Stimulated activated CD8-positive, alpha-beta memory T cell treated with anti-CD3 and anti-CD28 coated beads, Interleukin-7, amount 100 ng/mL, for 48 hours (primary cell): Measurements from ENCODE around the gene VTCN1.
"Not testable (repeated sequence)": the region's sequence is repeated elsewhere in the genome, so short reads cannot be mapped to it uniquely, and the experiment has no call there.

Experiments
- DNase-seq, 2 donors: peaks; one replicate each; pipeline ENCODE4 v3.0.0-alpha.2; 2020; ENCODE audit warnings: low read depth in 1 of 2; ENCODE audit errors: extremely low read depth in 1 of 2

Gene VTCN1

DNA sequence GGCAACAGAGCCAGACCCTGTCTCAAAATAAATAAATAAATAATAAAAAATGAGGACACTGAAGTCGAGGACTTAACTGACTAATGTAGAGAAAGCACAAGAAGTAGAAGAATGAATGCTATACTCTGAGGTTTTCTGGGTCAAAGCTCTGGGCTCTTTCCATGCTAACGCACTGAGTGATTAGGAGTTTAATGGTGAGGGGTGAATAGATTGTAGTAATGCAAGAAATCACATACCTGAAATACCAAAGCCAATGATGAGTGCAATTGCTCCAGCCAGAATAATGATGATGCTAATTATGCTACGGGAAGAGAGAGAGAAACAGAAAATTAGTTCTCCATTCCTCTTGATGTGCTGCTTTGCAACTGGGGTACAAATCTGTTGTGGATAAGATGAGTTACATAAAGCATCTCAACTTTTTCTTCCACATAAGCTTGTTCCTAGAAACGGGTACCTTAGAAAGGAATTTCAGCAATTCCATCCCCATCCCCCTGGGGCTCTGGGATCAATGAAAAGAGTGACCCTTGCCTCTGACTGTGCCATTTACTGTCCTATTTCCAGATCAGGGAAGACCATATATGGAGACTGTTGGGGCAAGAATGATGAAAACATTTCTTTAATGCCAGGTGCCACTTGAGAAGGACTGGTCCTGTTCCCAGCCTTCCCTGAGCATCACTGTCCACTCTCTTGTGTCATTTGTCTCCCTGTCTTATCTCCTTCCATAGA, 40.7 kb downstream of the VTCN1 start:
- DNase-seq: no peak

DNA sequence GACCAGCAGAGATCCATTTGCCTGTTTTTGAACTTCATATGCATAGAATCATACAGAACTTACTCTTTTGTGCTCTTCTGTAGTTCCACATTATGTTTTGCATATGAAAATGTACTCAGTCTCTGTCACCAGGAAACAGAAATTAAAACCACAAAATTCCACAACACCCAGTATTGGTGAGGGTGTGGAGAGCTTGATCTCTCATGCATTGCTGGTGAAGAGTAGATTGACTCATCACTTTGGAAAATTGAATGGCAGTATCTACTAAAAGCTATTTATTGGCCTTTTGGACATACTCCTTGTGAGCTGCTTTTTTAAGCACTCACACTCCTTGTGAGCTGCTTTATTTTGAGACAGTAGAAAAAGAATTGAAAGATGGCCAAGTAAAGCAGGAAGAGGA, 43.3 kb downstream of the VTCN1 start:
- DNase-seq: no peak

DNA sequence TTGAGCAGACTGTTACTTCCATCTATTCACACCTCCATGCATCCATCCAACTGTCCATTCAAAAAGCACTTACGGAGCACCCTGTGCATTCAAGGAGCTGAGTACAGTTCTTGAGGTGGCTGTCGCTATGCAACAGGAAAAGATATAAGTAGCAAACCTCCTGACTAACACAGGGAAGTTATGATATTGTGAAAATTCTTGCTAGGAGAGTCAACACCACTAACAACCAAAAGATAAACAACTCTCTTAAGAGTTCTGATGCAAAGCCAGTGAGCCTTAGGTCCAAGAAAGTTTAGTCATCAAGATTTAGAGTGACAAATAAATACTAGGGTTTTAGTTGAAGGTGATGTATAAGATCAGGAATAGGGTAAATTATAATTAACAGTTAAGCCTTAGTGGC, 44.7 kb downstream of the VTCN1 start:
- no peak for DNase-seq

DNA sequence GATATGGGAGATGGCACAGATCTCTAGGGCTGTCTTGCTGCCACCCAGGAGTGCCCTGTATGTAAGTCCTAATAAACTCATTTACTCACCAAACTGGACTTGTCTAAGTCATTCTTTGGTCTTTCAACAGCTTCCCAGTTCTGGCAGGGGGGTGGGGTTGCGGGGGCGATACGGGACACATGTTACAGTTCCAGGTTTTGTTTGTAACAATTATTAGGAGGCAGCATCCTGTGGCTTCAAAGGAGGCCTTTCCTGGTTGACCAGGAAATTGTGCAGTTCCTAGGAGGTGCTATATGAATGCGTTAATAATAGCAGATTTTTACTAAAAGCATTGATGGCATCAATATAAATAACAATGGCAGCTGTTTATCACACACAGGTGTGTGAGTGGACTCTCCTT, 46.5 kb downstream of the VTCN1 start:
- no peak for DNase-seq

DNA sequence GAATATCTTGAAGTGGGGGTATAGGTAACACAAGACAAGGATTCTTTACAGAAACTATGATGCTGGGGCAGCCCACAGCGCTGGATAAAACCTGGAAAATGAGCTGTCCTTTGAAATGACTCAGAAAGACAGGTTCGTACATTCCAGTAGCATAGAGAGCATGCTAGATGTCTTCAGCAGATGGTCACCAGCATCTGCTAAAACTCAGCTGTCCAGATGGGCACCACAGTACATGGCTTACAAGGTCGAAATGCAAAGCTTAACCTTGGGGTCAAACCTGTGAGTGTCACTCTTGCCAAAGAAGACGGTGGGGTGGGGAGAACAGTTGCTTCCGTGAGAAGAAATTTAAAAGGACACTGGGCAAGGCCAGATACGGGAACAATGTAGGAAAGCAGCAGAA, 47.9 kb downstream of the VTCN1 start:
- DNase-seq: no peak

DNA sequence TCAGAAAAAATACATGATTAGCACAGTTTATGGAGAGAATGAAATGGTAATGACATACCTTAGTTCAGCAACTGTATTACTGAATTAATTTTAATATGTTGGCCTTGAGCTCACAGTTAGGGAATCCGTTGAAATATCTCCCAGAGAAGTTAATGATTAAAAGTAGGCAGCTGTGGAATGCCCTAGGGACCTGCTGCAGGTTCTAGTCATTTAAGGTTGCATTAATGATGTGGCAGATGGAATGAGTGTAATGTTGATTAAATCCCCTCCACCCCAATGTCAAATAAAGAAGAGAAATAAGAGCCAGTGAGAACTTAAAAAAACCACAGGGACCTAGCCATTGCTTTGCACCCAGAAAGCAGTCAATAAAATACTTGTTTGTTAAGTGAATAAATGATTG, 48.8 kb downstream of the VTCN1 start:
- no peak for DNase-seq

DNA sequence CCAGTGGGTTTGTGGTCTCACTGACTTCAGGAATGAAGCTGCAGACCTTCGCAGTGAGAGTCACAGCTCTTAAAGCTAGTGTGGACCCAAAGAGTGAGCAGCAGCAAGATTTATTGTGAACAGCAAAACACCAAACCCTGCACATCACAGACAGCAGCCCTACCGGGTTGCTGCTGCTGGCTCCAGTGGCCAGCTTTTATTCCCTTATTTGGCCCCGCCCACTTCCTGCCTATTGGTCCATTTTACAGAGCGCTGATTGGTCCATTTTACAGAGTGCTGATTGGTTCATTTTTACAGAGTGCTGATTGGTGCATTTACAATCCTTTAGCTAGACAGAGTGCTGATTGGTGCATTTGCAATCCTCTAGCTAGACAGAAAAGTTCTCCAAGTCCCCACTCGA, 59.4 kb downstream of the VTCN1 start:
- not testable (repeated sequence) for DNase-seq

DNA sequence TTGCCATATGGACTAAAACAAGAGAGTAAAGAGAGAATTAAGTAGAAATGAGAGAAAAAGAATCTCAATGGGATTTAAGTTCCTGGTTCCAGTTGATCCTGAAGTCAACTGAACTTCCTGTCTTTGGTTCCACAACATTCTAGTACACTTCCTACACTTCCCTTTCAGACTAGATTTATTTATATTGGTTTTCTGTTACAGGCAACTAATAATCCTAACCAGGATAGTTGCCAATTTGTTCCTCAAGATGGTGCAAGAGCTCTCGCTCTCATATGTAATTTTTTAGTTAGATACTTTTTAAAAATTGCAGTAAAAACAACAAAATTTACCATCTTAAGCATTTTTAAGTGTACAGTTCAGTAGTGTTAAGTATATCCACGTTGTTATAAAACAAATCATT, 60.4 kb downstream of the VTCN1 start:
- DNase-seq: no peak

DNA sequence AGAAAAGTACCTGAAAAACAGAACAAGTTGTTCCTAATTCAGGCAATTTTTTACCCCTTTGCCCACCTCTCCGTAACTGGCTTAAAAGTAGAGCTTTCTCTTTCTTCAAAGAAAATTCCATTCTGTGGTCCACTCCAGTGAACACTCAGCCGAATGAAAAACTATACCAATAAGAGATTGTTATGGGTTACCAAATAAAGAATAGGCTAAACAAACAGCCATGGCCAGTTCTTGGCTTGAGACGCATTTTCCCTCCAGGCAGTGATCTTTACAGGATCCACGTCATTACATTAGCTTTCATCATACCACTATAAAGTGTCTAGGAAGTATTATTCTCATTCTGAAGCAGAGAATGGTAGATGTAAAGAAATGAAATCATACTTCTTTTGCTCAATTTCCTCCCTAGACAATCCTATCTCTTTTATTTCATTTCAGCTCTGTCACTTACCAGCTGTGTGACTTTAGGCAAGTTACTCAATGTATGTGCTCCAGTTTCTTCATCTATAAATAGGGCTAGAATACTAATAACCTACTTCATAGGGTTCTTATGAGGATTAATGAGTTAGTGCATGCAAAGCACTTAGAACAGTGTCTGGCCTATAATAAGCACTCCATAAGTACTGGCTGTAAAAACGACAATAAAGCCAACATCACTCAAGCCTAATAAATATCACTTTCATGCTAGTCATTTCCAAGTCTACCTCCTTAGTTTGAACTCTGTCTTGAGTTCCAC, 62.7 kb downstream of the VTCN1 start:
- DNase-seq: no peak

DNA sequence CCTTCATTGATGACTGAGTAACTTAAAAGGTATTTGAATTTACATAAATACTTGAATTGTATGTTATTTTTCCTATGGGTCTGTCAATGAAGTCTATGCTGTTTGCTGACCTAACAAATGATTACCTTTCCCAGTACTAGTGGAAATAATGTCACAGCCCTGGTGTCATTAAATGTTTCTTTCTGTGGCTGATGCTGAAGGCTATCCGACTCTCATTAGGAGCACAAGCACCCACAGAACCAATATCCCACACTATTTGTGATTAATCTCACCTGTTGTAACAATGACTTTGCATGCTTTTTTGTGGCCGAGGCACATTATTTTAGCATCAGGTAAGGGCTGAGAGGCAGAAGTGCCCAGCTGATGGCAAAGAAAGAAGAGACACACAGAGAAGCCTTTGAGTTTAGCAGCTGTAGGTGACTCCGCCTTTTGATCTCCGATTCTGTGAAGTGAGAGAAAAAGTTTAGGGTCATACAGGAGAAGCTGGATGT, 63.3 kb downstream of the VTCN1 start:
- DNase-seq: no peak

DNA sequence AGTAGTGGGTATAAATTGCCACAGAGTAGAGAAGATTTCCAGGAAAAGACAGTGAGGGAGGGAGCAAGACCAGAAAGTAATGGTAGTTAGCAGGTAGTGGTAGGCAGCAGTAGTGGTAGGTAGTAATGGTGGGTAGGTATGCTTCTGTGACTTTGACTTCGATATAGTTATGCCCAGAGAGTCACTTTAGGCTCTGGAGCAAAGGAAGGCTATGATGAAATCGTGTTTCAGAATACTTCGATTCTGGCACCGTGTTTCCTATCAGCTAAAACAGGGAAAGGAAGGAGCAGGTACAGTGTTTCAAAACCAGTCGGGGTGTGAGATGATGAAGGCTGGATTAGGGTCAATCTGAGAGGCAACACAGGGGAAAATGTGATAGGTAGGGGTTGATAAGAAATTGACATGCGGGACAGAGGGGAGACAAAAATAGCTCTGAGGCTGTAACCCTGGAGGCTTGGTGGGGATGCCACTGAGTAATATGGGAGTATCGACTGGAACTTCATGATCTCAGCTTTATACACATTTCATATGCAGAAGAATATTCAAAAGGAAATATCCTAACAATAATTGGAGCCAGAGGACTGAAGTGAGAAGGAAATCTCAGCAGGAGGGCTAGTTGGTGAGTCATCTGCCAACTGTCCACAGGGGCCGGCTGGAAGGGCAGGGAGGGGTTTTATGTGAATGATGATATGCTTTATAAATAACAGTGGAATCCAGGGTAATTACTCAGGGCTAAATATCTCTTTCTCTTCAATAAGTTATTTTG, 64.0 kb downstream of the VTCN1 start:
- no peak for DNase-seq

DNA sequence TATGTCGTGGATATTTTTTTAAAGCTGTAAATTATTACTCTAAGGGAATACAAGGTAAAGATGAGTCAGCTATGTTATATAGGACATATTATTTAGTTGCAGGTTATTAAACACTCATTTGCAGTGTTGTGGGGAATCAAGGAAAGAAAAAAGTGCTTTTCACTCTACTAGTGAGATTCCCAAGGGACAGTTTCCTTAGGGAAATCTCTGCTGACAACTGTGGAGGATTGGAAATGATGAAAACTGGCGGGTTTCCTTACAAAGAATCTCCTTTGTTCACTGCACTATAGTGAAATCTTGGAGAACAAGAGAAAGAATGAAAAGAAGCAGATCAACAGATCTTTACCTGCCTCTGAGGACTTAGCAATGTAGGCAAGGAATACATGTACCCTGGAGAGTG, 64.7 kb downstream of the VTCN1 start:
- no peak for DNase-seq

DNA sequence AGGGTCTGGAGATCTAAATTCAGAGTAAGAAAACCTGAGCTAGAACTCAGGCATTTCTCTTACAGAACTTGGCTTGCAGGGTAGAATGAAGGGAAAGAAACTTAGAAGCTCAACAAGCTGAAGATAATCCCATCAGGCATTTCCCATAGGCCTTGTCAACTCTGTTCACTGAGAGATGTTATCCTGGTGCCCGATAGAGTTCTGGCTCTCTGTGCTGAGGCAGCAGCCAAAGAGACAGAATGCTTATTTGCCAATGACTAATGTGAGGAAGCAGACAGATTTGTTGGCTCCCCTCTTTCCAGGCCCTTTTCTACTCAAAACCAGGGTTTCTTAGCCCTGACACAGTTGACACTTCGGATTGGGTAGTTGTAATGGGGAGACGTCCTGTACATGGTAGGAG, 66.9 kb downstream of the VTCN1 start:
- no peak for DNase-seq

DNA sequence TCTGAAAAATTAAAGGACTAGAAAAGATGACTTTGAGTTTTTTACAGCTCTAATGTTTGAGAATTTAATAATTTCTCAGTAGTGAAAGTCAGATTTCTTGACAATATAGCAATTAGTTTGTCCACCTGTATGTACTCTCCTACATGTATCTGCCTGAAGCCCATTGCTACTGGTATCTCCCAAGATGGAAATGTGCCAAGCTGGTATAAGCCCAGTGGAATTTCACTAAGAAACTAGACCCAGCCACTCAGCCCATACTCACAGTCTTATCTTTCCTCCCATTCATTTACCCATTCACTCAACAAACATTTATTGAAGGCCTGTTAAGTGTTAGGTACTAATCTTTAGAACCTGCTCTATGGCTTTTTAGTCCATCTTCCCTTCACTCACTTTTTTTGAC, 67.6 kb downstream of the VTCN1 start:
- DNase-seq: no peak

DNA sequence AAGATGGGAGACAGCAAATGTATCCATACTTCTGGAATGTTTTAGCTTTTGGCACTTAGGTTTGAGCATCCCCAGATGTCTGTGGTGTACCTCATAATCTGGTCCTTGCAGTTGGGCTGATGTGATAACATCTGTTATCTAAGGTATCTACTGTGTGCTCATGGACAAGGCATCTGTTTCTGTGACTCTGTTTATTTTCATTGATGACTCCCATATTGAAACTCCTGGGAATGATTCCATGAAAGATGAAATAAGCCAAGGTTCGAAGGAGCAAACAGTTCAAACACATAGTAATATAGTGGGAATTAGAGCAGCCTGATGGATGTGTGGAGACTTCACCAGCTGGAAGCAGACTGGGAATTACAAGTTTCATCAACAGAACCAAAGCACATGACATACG, 68.5 kb downstream of the VTCN1 start:
- no peak for DNase-seq

DNA sequence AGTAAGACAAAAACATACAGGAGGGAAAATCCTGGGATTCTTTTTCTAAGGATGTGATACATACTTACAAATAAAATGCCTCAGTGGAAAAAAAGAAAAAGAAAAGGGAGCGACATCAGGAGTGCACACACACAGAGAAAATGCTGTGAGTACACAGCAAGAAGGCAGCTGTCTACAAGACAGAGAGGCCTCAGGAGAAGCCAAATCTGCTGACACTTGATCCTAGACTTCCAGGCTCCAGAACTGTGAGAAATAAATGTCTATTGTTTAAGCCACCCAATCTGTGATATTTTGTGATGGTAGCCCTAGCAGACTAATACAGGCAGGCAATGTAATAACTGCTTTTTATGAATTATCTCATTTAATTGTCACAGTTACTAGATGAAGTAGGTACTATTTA, 72.2 kb downstream of the VTCN1 start:
- no peak for DNase-seq

DNA sequence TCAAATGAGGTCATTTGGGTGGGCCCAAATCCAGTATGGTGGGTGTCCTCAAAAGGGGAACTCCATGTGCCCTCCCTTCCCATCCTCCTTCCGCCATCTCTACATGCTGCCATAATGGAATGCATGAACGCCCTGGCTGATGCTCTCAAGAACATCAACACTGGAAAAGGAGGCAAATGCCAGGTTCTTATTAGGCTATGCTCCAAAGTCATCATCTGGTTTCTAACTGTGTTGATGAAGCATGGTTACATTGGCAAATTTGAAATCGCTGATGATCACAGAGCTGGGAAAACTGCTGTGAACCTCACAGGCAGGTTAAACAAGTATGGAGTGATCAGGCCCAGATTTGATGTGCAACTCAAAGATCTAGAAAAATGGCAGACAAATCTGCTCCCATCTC, 72.6 kb downstream of the VTCN1 start:
- DNase-seq: no peak

DNA sequence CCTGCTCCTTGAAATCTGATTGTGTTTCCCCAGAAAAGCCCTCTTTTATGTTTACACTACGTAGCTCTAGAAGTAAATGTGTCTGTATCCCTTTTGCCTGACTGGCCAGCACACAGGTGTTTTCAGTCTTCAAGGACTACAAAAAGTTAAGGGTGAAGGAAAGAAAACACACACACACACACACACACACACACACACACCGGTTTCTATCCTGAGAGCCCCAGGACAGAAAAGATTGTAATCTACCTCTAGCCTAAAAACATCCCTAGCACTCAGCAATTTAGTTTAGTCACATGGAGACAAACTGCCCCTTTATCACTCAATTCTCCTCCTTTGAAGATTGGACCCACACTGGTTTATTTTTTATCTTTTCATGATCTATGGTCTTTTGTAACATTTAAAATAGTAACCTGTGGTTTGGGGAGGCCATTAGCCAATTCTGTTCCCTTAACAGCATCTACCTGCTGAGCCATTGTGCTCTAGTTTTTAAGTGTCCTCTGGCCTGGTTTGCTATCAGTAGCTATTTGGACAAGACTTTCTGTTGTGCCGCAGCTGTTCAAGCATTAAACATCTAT, 73.4 kb downstream of the VTCN1 start:
- no peak for DNase-seq

DNA sequence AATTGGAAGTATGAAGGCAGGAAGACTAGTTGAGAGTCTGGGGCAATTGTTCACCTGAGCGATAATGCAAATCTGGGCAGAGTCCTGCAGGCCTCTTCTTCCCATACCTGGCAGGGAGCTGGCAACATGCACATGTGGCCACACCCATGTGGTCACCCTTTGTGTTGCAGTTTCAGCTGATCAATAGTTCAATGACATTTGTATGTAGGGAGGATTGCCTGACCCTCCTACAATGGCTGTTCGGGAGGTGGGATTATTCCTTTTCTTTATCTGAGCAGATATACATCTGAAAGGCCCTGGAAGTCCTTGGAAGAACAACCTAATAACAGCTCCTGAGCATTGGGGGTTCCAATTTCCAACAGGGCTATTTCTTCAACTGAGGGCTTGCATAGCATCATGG, 74.0 kb downstream of the VTCN1 start:
- DNase-seq: no peak

DNA sequence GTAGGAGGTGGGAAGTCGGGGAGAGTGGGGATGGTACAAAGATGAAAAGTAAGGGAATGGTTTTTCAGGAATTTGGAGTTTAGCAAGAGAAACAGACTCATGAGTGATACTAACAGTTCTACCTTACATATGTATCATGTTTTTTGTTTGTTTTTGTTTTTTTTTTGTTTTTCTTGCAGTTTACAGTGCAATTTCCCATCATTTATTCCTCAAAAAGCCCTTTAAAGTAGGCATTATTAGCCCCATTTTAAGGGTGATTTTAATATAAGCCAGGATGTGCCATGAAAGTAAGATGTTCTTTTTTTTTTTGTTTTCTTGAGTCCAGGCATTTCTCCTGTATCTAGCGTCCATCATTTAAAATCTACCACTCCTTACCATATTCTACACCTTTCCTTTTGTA, 75.4 kb downstream of the VTCN1 start:
- DNase-seq: no peak

DNA sequence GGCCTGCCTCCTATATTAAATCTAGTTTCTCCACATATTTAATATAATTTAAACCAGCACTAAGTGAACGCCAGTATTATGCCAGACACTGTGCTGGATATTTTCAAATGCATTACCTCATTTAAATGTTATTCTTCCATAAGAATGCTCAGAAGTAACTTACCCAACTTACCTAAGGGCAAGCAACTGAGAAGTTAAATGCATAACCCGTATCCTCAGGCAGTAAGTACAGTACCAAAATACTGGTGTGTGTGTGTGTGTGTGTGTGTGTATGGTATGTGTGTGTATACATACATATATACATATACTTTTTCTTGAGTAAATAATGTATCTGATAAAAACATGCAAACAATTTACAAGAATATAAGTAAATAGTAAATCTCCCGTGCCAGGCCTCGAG, 80.2 kb downstream of the VTCN1 start:
- no peak for DNase-seq
